ENCODE data around the gene ZBED1.
"Not testable (repeated sequence)": the region's sequence is repeated elsewhere in the genome, so short reads cannot be mapped to it uniquely, and the experiment has no call there.

The ZBED1 gene

GRCh38 chrX:2519638-2520037, 18.9 kb upstream of the ZBED1 start:
- not testable (repeated sequence) for DNase-seq, ATAC-seq

GRCh38 chrX:2517055-2517454, 16.3 kb upstream of the ZBED1 start:
- ATAC-seq (no peak), DNase-seq (no peak)

- ATAC-seq (no peak), DNase-seq (no peak)
These were observed 15.8 kb upstream of the ZBED1 start for GRCh38 chrX:2516623-2517022.

GRCh38 chrX:2514131-2514530, 13.4 kb upstream of the ZBED1 start:
- no peak for ATAC-seq
- no peak for DNase-seq

GRCh38 chrX:2513121-2513664, 12.4 kb upstream of the ZBED1 start:
- DNase-seq = no peak
- no peak for ATAC-seq

- DNase-seq (no peak), ATAC-seq (no peak)
These were observed 11.7 kb upstream of the ZBED1 start for GRCh38 chrX:2512501-2512900.

GRCh38 chrX:2511326-2511725, 10.6 kb upstream of the ZBED1 start:
- ATAC-seq (no peak), DNase-seq (no peak)

- ATAC-seq = no peak
These were observed 8.0 kb upstream of the ZBED1 start for GRCh38 chrX:2508648-2509335.

GRCh38 chrX:2507904-2508627, 7.3 kb upstream of the ZBED1 start:
- DNase-seq (no peak), ATAC-seq (no peak)

More at GRCh38 chrX:2508648-2509335, 8.0 kb upstream of the ZBED1 start:
- no peak for DNase-seq

GRCh38 chrX:2507196-2507595, 6.4 kb upstream of the ZBED1 start:
- no peak for DNase-seq
- ATAC-seq = no peak

- ATAC-seq, DNase-seq: not testable (repeated sequence)
These were observed 4.6 kb upstream of the ZBED1 start for GRCh38 chrX:2505341-2505740.

GRCh38 chrX:2504706-2505332, 4.0 kb upstream of the ZBED1 start:
- DNase-seq (no peak), ATAC-seq (no peak)

- ATAC-seq = no peak
- no peak for DNase-seq
These were observed 3.1 kb upstream of the ZBED1 start for GRCh38 chrX:2503591-2504500.

- no peak for ATAC-seq
- no peak for DNase-seq
These were observed 2.1 kb upstream of the ZBED1 start for GRCh38 chrX:2502668-2503519.

GRCh38 chrX:2502120-2502667, 1.4 kb upstream of the ZBED1 start:
- ATAC-seq (no peak), DNase-seq (no peak)

GRCh38 chrX:2501559-2502102, 855 bp upstream of the ZBED1 start:
- DNase-seq (no peak), ATAC-seq (no peak)

- ATAC-seq = peak; percentile 28
- DNase-seq = peak; percentile 43
These were observed 529 bp downstream of the ZBED1 start for GRCh38 chrX:2500091-2500802.

- DNase-seq = no peak
- ATAC-seq = no peak
These were observed 1.3 kb downstream of the ZBED1 start for GRCh38 chrX:2499507-2499906.

- ATAC-seq = no peak
- DNase-seq = no peak
These were observed 1.9 kb downstream of the ZBED1 start for GRCh38 chrX:2498781-2499302.

Data from stimulated activated naive CD8-positive, alpha-beta T cell treated with anti-CD3 and anti-CD28 coated beads, Interleukin-15, Interleukin-2, amounts not matched to agents 100 U/mL and 50 U/mL, for 24 hours (primary cell).